ENCODE data around the gene ZNF74. TPM values are rescaled to one million over a fixed set of nuclear protein-coding genes. Genes with fewer than 3 reads are reported as not detected.
"Not testable (repeated sequence)": the region's sequence is repeated elsewhere in the genome, so short reads cannot be mapped to it uniquely, and the experiment has no call there.

ZNF74 gene
- total RNA-seq, 1 donor from 2014 or later: 13.1 TPM

- no peak for DNase-seq (ENCODE audit: low read depth, low spot score)
Observed at GRCh38 chr22:20446383-20446970, 52.5 kb downstream of the ZNF74 start.

GRCh38 chr22:20448630-20449029 lies 54.7 kb downstream of the ZNF74 start:
- no peak for DNase-seq (ENCODE audit: low read depth, low spot score)

- DNase-seq (ENCODE audit: low read depth, low spot score): no peak
Observed at GRCh38 chr22:20449819-20450550, 56.0 kb downstream of the ZNF74 start.

- no peak for DNase-seq (ENCODE audit: low read depth, low spot score)
Observed at GRCh38 chr22:20450551-20450906, 56.6 kb downstream of the ZNF74 start.

GRCh38 chr22:20451129-20451778 lies 57.3 kb downstream of the ZNF74 start:
- not testable (repeated sequence) for DNase-seq (ENCODE audit: low read depth, low spot score)

GRCh38 chr22:20451920-20452319 lies 58.0 kb downstream of the ZNF74 start:
- DNase-seq (ENCODE audit: low read depth, low spot score): no peak

GRCh38 chr22:20453222-20453621 lies 59.3 kb downstream of the ZNF74 start:
- no peak for DNase-seq (ENCODE audit: low read depth, low spot score)

- DNase-seq (ENCODE audit: low read depth, low spot score): no peak
Observed at GRCh38 chr22:20455709-20456063, 61.7 kb downstream of the ZNF74 start.

GRCh38 chr22:20456064-20456721 lies 62.2 kb downstream of the ZNF74 start:
- peak; percentile 53 for DNase-seq (ENCODE audit: low read depth, low spot score)

- DNase-seq (ENCODE audit: low read depth, low spot score): no peak
Observed at GRCh38 chr22:20456722-20457076, 62.7 kb downstream of the ZNF74 start.

GRCh38 chr22:20457506-20458240 lies 63.7 kb downstream of the ZNF74 start:
- DNase-seq (ENCODE audit: low read depth, low spot score): no peak

Other genes with a start within 250 kb of the ZNF74 start
- 4.5 and 10.0 TPM in 2 replicates for gene CCDC188, start 243.1 kb upstream of the ZNF74 start, total RNA-seq
- 0.32 and 0.46 TPM in 2 replicates for gene RTN4R, start 125.8 kb upstream of the ZNF74 start, total RNA-seq
- 40.2 and 43.1 TPM in 2 replicates for gene DGCR6L, start 74.1 kb upstream of the ZNF74 start, total RNA-seq
- 9.1 and 15.8 TPM in 2 replicates for gene SCARF2, start 43.7 kb downstream of the ZNF74 start, total RNA-seq
- 19.1 and 21.4 TPM in 2 replicates for gene KLHL22, start 101.6 kb downstream of the ZNF74 start, total RNA-seq
- 30.5 and 36.7 TPM in 2 replicates for gene MED15, start 113.5 kb downstream of the ZNF74 start, total RNA-seq

Measured in pulmonary artery endothelial cell (primary cell).